ENCODE measurements around the gene CLIP1.
"Not testable (repeated sequence)": the region's sequence is repeated elsewhere in the genome, so short reads cannot be mapped to it uniquely, and the experiment has no call there.

CLIP1 gene

DNA sequence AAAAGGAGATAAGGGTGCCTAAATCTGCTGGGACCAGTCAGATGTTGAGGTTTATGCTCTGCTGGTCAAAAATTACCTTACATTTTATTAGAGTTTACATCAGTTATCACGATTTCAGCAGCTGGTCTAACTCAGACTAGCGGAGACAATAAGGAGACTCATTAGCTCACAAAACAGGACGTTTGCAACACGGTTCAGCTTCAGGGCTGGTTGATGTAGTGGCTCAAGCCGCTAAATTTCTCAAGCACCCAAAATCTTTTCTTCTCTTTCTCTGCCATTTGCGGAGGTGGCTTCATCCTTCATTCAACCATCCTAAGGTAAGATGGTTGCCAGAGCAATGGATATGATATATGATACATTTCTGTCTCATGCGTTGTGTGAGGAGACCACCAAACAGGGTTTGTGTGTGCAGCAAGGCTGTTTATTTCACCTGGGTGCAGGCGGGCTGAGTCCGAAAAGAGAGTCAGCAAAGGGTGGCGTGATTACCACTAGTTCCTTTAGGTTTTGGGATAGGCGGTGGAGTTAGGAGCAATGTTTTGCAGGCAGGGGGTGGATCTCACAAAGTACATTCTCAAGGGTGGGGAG lies 30.3 kb upstream of the CLIP1 start:
- TF ChIP-seq, protein P1, sequence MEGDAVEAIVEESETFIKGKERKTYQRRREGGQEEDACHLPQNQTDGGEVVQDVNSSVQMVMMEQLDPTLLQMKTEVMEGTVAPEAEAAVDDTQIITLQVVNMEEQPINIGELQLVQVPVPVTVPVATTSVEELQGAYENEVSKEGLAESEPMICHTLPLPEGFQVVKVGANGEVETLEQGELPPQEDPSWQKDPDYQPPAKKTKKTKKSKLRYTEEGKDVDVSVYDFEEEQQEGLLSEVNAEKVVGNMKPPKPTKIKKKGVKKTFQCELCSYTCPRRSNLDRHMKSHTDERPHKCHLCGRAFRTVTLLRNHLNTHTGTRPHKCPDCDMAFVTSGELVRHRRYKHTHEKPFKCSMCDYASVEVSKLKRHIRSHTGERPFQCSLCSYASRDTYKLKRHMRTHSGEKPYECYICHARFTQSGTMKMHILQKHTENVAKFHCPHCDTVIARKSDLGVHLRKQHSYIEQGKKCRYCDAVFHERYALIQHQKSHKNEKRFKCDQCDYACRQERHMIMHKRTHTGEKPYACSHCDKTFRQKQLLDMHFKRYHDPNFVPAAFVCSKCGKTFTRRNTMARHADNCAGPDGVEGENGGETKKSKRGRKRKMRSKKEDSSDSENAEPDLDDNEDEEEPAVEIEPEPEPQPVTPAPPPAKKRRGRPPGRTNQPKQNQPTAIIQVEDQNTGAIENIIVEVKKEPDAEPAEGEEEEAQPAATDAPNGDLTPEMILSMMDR (IDR thresholded peaks at IDR 0.05; ENCODE audit: insufficient read depth, low read length, missing control alignments) = no peak
- POLR2A ChIA-PET = no interaction called here
- no peak overlapping the region for H3K4me3 ChIP-seq (ENCODE audit: low read depth, low read length)
- CTCF ChIA-PET = interaction anchor here (1.0 to 1.3 kb wide), 3 partner anchors 9 to 112 kb away, joined by 3 read pairs; no protein-coding TSS in a partner anchor
- no peak for DNase-seq (ENCODE audit: low read depth, low spot score)

GRCh38 chr12:122449317-122449716 lies 26.8 kb upstream of the CLIP1 start:
- DNase-seq (ENCODE audit: low read depth, low spot score) = peak; percentile 70
- TF ChIP-seq, protein P1 (IDR thresholded peaks at IDR 0.05; ENCODE audit: insufficient read depth, low read length, missing control alignments) = no peak
- no peak overlapping the region for H3K4me3 ChIP-seq (ENCODE audit: low read depth, low read length)
- ChIA-PET POLR2A (interaction anchor here (0.6 kb wide), 1 partner anchor 81 kb away, joined by 3 read pairs; no protein-coding TSS in a partner anchor), CTCF (interaction anchor here (1.1 to 2.0 kb wide), 3 partner anchors 10 to 22 kb away, joined by 3 to 10 read pairs (median 5); no protein-coding TSS in a partner anchor)

DNA sequence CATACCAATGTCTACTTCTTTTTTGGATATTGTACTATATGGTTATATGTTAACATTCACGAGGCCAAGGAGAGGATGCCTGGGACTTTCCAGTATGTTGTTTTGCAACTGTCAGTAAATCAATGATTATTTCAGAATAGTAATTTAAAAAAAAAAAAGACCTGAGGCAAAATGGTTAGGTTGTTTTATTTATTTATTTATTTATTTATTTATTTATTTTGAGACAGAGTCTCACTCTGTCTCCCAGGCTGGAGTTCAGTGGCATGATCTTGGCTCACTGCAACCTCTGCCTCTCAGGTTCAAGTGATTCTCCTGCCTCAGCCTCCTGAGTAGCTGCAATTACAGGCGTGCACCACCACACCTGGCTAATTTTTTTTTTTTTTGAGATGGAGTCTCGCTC lies 25.4 kb upstream of the CLIP1 start:
- POLR2A ChIA-PET = not testable (repeated sequence)
- CTCF ChIA-PET = interaction anchor here (1.5 to 2.0 kb wide), 4 partner anchors 13 to 48 kb away, joined by 3 to 10 read pairs (median 4); no protein-coding TSS in a partner anchor

DNA sequence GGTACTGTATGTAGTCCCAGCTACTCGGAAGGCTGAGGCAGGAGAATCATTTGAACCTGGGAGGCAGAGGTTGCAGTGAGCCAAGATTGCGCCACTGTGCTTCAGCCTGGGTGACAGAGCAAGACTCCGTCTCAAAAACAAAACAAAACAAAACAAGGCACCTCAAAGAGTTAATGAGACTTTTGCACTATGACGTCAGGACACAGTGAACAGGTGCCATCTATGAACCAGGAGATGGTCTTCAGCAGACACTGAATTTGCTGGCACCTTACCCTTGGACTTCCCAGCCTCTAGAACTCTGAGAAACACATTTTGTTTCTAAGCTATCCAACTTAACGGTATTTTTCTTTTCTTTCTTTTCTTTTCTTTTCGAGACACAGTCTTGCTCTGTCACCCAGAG lies 23.9 kb upstream of the CLIP1 start:
- H3K4me3 ChIP-seq (ENCODE audit: low read depth, low read length); DNase-seq (ENCODE audit: low read depth, low spot score); POLR2A ChIA-PET: not testable (repeated sequence)
- CTCF ChIA-PET = interaction anchor here (1.0 to 1.8 kb wide), 4 partner anchors 24 to 91 kb away, joined by 3 to 5 read pairs (median 4); partner anchors contain the start of gene CLIP1

More for the DNA sequence above, 25.4 kb upstream of the CLIP1 start:
- H3K4me3 ChIP-seq (ENCODE audit: low read depth, low read length); DNase-seq (ENCODE audit: low read depth, low spot score): not testable (repeated sequence)

- CTCF ChIA-PET; H3K4me3 ChIP-seq (ENCODE audit: low read depth, low read length); POLR2A ChIA-PET; DNase-seq (ENCODE audit: low read depth, low spot score): not testable (repeated sequence)
Observed at GRCh38 chr12:122444071-122444470, 21.6 kb upstream of the CLIP1 start.

DNA sequence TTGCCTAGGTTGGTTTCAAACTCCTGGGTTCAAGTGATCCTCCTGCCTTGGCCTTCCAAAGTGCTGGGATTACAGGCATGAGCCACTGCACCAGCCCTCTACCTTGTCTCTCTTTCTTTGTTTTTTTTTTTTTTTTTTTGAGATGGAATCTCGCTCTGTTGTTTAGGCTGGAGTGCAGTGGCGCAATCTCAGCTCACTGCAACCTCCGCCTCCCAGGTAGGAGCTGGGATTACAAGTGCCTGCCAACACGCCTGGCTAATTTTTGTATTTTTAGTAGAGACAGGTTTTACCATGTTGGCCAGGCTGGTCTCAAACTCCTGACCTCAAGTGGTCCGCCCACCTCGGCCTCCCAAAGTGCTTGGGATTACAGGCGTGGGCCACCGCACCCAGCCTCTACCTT lies 16.4 kb upstream of the CLIP1 start:
- CTCF ChIA-PET = interaction anchor here (1.1 to 2.1 kb wide), 3 partner anchors 15 to 33 kb away, joined by 3 to 7 read pairs (median 5); no protein-coding TSS in a partner anchor
- DNase-seq (ENCODE audit: low read depth, low spot score); POLR2A ChIA-PET; H3K4me3 ChIP-seq (ENCODE audit: low read depth, low read length): not testable (repeated sequence)

- H3K4me3 ChIP-seq (ENCODE audit: low read depth, low read length) = no peak overlapping the region
- CTCF ChIA-PET = interaction anchor here (1.1 kb wide), 1 partner anchor 34 kb away, joined by 3 read pairs; no protein-coding TSS in a partner anchor
- POLR2A ChIA-PET = no interaction called here
- TF ChIP-seq, protein P1 (IDR thresholded peaks at IDR 0.05; ENCODE audit: insufficient read depth, low read length, missing control alignments) = no peak
- DNase-seq (ENCODE audit: low read depth, low spot score) = no peak
Observed at GRCh38 chr12:122437656-122438121, 15.2 kb upstream of the CLIP1 start.

DNA sequence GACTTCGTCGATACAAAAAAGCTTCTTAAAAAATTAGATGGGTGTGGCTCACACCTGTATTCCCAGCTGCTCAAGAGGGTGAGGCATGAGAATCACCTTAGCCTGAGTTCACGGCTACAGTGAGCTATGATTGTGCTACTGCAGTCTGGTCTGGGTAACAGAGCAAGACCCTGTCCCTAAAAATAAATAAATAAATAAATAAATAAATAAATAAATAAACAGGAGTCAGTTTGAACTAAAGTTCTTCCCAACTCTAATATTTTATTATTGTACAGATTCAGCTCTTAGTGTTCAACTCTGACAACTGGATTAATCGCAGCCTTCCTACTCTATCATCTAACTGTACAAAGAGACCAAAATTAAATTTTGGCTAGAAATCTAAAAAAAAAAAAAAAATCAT lies 12.7 kb upstream of the CLIP1 start:
- DNase-seq (ENCODE audit: low read depth, low spot score) = no peak
- TF ChIP-seq, protein P1 (IDR thresholded peaks at IDR 0.05; ENCODE audit: insufficient read depth, low read length, missing control alignments) = no peak
- H3K4me3 ChIP-seq (ENCODE audit: low read depth, low read length) = no peak overlapping the region
- ChIA-PET POLR2A (no interaction called here), CTCF (interaction anchor here (0.7 to 0.9 kb wide), 2 partner anchors 13 to 79 kb away, joined by 3 to 5 read pairs; no protein-coding TSS in a partner anchor)

DNA sequence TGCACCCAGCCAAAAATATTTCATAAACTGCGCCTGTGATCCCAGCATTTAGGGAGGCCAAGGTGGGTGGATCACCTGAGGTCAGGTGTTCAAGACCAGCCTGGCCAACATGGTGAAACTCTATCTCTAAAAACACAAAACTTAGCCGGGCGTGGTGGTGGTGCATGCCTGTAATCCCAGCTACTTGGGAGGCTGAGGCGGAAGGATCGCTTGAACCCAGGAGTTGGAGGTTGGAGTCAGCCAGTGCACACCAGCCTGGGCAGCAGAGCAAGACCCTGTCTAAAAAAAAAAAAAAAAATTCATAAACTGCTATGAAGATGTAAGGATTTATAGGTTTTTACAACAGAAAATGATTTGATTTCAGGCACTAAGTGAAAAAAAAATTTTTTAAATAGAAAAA lies 6.6 kb upstream of the CLIP1 start:
- DNase-seq (ENCODE audit: low read depth, low spot score); POLR2A ChIA-PET; H3K4me3 ChIP-seq (ENCODE audit: low read depth, low read length): not testable (repeated sequence)
- CTCF ChIA-PET = interaction anchor here (1.0 to 1.4 kb wide), 2 partner anchors 30 to 43 kb away, joined by 3 to 4 read pairs; no protein-coding TSS in a partner anchor

All from AG04449 (cell line).